Activated CD4-positive, alpha-beta T cell treated with anti-CD3 and anti-CD28 coated beads, Interleukin-2, amount 50 U/mL, for 48 hours (primary cell): Measurements from ENCODE around the gene WDFY3.

Experiments
- DNase-seq, 2 experiments: peaks; one replicate each; pipeline ENCODE4 v3.0.0-alpha.2; 2020

WDFY3 gene

DNA sequence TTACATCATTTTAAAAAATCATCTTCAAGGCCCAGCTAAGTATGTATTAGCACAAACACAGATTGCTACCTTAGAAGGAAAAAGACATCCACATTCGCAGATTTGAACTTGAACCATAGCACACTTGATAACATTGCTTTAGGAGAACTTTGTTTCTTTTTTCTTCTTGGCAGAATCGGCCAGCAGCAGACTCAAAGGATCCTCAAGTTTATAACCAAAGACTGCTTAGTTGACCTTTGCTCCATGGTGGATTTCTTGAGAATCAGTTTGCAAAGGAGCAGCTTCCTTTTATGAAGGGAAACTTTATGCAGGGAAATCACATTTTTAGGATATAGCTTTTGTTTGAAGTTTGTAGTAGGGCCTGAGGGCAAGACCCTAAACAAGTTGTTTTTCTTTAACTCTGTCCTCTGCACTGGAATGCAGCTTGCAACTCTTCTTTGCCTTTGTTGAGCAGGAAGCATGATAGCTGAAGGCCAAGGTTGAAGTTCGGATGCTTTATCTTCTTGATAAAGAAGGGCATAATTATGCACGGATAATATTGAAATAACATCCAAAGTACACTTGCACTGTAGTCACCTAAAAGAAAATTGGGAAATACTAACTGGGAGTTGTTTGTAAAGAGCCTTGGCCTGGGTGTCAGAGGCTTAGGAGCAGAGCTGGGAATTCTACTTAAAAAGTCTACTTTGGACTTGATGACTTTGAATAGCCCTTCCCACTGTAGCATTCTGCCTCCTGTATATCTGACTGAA, 305.1 kb downstream of the WDFY3 start:
- no peak for DNase-seq

DNA sequence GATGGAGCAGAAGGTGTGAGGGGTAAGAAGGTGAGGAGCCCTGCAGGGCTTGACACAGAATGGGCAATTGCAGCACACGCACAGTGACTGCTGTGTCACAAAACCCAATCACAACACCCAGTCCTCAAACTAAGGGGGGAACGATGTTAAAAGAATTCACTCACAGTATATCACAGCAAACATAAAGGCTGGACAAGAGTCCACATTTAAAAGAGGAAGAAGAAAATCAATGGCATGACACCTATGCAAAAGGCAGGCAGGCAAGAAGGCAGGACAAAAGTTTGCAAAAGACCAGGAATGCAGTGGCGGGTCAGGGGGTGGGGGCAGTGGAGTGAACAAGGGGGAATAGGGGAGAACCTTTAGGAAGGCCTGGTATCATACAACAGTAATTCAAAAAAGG, 305.9 kb downstream of the WDFY3 start:
- no peak for DNase-seq

DNA sequence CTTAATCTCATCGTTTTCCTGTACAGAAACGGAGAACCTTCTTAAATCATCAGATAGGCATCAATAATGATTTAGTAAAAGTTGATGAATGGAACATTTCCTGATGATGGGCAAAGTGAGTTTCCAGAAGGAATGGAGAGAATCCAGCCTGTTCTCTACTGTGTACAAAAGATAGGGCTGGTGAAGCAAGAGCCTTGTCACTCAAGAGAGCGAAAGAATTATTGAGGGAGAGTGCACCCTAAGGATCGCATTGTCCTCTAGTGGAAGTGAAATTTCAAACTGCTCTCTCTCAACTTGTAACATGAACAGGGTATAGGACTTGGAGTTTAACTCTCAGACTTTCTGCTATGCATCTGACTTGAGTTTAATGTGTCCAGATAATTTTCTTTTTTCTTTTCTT, 314.0 kb downstream of the WDFY3 start:
- DNase-seq = no peak

DNA sequence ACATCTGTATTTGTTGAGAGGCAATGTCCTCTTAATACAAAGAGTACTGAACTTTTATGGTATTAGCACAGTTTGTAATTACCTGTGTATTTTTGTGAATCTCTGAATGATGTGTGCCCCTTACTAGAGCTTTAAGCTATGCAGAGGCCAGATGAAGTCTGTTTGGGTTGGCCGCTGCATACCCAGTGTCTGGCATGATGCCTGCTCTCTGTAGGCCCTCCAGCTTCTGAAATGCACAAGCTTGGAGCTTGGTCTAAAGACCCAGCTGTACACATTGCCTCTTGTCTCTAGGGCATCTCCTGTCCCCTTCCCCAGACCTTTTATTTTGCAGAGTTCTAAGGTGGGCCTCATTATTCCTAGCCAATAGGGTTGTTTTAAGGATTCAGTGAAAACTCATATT, 315.0 kb downstream of the WDFY3 start:
- DNase-seq = no peak

DNA sequence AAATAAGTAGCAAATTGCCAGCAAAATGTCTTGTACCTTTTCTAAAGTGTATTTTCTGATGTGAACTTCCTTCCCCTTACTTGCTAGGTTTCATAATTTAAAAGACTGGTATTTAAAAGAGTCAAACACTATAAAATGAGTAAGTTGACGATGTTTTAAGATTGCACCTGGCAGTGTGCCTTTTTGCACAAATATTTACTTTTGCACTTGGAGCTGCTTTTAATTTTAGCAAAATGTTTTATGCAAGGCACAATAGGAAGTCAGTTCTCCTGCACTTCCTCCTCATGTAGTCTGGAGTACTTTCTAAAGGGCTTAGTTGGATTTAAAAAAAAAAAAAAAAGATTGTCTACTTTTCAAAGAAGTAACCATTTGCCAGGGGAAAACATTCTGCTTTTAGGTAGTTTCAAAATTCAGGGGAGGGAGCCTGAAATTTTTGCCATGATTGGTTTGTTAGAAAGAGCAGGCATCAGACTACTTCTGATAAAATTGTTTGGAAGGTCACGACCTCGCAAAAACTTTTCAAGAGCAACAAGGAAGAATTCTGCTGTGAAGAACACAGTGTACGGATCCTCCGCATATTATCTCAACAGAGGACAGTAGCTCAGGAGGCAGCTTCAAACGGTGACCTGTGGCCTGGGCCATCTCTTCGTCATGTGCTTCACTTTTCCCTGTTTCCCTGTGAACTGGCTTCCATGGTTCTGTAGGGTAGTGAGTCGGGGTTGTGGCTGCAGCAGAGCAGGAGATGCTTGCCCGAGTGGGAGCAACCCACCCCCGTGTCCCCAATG, 317.4 kb downstream of the WDFY3 start:
- DNase-seq = no peak

DNA sequence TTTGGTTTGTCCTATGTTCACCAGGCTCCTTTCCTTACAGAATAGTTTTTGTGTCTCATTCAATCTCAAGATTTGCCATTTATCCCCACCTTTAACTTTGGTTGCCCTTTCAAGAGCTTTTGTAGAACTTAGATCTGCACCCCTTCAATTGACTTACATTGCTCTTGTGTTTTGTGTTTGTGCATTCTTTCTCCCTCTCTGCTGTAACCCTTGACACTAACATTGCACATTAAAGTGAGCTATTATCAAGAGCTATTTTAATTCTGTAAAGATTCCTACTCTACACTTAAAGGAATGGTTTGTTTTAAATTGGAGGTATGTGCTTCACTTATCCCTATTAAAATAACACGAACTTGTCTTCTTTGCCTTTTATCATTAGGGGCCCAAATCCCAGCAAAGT, 318.3 kb downstream of the WDFY3 start:
- no peak for DNase-seq

DNA sequence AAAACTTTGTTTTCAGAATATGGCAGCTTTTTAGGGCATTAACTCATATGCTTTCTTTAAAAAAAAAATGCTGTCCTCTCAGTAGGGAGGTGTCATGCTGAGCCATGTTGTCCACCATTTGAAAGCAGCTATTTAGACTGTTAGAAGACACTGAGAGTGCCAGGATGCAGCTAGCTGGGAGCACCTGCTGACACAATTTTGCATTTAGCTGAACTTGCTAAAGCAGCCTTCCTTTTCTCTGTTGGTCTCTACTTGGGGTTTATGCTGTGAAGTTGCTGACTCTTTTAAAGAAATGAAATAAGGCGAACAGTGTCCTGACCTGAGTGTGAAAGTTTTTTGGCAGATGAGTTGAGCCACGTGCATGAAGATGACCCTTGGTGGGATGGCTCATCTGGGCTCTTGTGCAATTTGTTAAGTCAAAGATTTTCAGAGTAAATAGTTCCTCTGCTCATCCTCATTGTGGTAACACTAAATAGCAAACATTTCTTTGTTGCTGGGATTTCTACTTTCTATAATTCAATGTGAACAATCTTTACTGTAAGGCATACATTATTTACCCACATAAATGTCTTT, 319.1 kb downstream of the WDFY3 start:
- DNase-seq = no peak

DNA sequence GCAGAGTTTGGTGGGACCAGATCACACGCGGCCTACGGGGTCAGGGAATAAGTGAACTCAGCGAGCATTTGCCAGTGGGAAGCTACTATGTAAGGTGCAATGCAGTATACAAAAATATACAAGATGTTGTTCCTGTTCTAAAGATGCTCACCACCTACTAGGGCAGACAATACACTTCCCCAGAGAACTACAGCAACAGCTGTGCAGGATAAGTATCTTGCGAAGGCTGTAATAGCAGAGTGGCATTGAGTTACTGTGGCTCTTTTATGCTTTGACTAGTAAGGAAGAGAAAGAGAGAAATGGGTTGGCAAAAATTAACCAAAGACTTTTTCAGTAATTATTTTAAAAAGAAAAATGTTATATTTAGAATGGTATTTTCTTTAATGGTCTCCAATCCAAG, 322.4 kb downstream of the WDFY3 start:
- no peak for DNase-seq

DNA sequence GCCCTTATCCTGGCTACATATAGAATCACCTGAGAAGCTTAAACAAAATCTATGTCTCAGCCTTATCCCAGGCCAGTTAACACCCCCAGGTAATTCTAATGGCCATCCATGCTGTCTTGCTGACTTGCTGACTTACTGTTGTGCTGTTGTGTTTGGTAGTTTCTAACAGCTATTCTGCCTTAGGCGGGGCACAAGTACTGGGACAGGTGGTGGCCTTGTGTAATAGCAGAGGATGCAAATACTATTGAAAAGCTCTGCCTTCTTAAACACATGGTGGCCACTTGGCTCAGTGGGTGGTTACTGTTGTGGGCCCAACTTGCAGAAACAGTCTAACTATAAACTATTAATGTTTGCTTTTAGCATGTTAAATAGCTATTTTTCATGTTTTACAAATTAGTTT, 327.3 kb downstream of the WDFY3 start:
- no peak for DNase-seq

DNA sequence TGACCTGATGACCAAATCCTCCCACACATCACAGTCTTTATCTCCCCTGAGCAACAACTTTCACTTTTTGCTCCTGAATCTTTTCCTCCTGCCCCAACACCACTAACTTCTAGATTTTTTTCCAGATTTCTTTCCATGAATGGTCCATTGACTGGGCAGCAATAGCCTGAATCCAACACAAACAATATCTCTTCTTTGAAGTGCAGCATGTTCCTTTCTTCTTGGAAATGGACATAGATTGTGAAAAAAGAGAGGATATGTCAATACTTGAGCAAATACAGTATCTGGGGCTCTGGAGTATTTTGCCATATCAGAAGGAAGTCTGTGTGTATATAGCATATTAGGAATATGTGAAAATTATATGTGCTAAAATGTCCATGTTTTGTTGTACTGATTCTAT, 328.4 kb downstream of the WDFY3 start:
- DNase-seq = no peak

DNA sequence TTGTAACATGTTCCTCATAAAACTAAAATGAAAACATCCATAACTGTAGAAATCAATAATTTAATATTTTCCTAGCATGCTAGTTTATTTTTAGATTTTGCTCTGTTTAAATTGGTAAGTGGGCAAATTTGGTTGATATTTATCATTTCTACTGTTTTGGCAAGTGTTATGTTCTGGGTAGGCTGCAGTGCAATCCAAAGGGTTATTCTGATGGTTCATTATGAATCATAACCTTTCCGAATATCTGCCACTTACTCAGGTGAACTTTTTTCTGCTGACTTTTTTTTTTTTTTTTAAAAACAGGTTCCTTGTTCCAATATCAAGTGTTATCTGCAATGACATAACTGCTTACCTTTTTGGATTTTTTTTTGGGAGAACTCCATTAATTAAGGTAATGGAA, 331.5 kb downstream of the WDFY3 start:
- no peak for DNase-seq

DNA sequence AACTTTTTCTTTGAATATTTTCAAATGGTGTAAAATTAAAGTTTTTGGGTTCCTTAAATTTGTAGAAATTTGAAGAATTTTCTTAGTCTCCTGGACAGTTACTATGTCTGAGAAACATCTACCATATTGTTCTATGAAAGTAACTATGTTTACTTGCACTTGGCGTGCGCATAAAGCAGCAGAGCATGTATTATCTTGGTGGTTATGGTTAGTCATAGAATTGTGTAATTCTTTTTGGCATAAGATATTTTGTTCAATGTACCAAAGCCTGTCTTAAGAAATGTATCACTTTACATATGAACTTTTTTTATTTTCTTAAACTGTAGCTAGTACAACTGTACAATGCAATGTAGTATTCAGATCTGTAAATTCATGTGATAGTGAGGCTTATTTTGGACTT, 334.4 kb downstream of the WDFY3 start:
- DNase-seq = no peak

DNA sequence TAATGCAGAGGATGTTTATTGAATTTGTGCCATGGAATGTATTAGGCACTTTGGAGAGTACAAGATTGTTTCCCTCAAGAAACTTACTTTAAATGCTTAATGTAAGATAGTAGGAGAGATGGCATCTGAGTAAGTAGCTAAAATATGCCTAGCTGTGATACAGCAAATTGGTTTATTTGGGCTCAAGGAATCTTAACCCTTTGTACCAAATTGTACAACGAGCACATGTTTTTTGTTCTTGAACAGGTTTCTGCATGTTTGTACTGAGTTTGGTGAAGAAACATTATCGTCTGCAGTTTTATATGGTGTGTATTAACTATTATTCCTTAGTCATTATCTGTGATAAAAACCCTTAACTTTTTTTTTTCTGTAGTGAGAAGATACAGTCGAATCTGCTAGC, 334.9 kb downstream of the WDFY3 start:
- no peak for DNase-seq

DNA sequence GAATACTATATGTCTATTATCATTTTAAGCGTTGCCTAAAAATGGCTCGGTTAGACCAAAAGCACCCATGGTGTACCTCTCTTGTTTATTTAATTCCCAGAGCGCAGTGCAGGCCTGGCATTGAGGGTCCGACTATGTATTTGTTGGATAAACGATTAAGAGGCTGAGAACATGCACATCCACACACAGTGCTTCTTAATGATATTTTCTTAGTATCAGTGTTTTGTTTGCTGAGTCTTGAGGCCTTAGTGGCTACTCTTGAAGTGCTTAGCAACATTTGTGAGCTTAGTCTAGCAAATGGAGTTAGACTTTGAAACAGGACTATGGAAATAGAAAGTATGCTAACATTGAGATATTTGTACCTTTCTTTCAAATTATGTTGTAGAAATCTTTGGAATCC, 339.8 kb downstream of the WDFY3 start:
- no peak for DNase-seq

DNA sequence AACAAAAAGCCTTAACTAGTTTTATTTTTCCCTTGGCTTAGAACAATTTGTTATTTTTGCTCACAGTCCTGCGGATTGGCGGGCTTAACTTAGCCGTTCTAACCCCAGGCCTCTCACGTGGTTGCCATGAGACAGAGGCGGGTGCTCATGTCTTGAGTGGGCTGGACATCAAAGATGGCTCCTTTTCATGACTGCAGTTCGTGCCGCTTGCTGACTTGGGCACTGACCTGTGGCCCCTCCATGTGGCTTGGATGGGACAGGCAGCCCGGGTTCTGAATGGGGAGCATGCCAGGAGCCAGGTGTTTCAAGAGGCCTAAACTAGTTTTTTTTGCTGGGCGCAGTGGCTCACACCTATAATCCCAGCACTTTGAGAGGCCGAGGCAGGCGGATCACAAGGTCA, 342.8 kb downstream of the WDFY3 start:
- DNase-seq = no peak

DNA sequence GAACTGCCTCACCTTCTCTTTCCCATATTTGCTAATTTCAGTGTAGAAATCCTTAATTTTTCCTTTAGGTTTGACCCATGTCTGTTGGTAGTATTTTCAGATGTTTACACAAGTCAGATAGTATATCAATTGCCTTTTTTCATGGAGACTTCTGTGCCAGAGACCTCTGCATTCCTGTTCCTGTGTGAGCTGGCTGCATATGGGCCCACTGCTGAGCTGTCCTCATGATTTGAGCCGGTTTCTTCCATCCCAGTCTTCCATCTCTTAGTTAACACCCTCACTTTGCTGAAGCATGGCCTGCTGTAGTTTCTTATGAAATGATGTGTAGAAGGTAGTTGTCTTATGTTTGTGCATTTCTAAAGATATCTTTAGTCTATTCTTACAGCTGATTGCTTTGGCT, 343.5 kb downstream of the WDFY3 start:
- no peak for DNase-seq
